Jurkat, Clone E6-1 (cell line): ENCODE results near the gene CSF1.

Experiments used
- DNase-seq: peaks from one replicate; pipeline ENCODE4 v3.0.0-alpha.2; 2011; ENCODE audit warnings: low read depth, low spot score
- H3K4me3 ChIP-seq: 2 replicates; pipeline ENCODE4 v1.5.1; 2011; ENCODE audit warnings: mild to moderate bottlenecking, low read length, control low read depth, moderate library complexity

The CSF1 gene

DNA sequence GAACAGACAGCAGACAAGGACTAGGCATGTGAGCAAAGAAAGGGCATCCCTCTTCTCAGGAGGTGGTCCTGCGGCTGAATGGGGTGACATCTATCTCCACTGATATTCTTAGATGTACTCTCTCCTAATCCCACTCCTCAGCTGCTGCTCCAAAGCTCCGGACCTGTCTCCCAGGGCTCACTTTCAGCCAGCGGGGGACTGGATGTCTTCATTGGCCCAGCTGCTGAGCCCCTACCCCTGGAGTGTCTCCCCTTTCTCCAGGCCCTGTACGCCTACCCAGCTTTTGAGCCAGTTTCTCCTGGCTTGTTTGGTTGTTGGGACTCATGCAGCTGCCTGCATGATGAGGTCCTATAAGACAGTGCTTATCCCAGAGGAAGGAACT is 28.8 kb upstream of the CSF1 start:
- no peak overlapping the region for H3K4me3 ChIP-seq
- no peak for DNase-seq

DNA sequence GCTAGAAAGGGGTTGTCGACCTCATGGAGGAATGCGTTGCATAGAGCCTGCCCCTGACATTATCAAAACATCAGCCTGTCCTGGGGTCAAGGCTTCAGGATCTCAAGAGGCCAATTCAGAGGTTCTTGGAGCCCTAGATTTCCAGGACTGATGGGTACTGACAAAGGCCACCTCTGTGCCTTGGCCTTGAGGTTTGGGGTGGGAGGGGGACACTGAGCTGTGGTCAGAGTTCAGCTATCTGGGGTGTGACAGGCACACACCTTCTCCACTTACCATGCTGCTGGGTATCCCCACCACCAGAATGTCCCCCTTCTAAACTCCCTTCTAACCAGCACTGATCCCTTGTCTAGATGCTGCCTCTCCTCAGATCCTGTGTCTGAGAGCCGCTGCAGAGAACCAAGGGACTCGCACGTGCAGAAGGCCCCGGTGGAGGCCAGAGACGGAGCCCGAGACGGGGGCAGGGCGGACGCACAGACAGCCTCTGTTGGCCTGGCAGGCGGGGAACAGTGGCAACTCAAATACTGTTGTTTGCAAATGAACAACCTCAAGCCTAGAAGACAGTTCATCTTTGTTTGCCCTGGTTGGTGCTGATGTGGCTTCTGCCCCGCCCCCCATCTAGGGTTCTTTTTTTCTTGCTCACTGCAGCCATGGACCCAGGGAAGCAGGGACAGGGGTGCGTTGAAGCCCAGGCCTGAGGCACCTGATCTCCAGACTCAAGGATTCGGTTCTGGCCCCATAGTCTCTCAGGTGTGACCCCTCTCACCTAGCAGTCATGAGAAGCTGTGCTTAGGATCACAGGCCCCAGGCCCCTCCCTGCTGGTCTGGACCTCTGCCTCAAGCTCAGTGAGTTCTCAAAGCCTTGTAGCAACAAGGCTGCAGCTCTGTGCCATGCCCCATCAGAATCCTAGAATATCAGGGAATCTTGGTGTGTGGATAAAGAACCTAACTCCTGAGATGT is 28.1 kb upstream of the CSF1 start:
- no peak for DNase-seq
- no peak overlapping the region for H3K4me3 ChIP-seq

- DNase-seq: no peak
- no peak overlapping the region for H3K4me3 ChIP-seq
Observed at GRCh38 chr1:109883248-109883955, 27.2 kb upstream of the CSF1 start.

DNA sequence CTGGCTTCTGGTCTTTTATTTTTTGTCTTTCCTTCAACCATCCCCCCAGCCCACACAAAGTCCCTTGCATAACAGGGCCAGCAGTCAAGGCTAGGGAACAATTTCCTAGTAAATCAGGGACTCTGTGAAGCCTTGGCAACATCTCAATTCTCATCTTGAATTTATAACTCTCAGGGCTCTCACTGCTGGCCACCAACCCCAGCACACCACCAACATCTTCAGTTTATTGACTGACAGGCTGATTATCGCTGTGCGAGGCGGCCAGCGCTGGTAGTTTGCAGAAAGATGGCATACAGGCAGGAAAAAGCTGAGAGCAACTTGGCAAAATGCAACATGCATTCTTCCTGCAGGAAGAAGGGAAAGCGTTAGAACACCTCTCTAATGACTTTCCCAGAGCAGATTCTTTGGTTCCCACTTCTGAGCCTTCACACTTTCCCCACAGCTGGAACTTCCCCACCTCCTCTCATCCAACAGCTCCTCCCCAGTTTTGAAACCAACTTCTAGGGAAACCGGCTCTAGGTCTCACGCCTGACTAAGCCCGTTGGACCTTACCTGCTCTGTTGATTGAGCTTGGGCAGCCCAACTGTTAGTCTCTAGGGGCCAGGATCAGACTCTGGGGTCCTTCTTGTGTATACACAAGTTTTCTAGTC is 26.3 kb upstream of the CSF1 start:
- DNase-seq: no peak
- no peak overlapping the region for H3K4me3 ChIP-seq

DNA sequence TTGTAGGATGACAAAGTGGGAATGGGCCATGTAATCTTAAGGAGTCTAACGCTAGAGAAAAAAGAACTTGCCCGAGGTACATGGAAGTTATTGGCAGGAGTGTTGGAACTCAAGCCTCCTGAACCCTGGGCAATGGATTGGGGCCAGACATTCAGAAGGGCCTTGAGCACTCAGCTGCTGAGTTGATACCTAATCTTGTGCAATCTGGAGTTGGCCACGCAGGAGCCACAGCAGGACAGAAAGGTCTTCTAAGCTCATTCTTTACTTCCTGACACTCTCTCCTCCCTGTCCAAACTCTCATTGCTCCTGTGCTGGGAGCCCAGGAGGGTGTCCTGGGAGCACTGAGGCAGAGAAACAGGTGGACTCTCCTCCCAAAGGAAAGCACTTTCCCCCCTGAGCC is 25.1 kb upstream of the CSF1 start:
- no peak for DNase-seq
- no peak overlapping the region for H3K4me3 ChIP-seq

GRCh38 chr1:109886827-109887226 is 23.8 kb upstream of the CSF1 start:
- no peak for DNase-seq
- no peak overlapping the region for H3K4me3 ChIP-seq

- DNase-seq: no peak
- no peak overlapping the region for H3K4me3 ChIP-seq
Observed at GRCh38 chr1:109887271-109887670, 23.4 kb upstream of the CSF1 start.

DNA sequence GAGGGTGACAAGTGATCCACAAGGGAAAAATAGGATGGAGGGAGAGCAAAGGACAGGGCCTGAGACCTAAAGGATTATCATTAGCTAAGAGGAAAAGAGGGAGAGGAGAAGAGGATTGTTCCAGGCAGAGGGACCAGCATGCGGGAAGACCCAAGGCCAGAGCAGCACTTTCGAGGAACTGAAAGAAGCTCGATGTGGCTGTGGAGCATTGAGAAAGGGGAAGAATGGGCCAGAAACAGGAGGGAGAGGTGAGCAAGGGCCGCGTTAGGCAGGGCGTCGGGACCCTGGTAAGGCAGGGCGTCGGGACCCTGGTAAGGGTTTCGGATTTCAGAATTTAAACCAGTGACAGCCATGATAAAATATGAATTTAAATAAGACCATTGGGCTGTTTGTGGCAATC is 22.8 kb upstream of the CSF1 start:
- DNase-seq: no peak
- no peak overlapping the region for H3K4me3 ChIP-seq

DNA sequence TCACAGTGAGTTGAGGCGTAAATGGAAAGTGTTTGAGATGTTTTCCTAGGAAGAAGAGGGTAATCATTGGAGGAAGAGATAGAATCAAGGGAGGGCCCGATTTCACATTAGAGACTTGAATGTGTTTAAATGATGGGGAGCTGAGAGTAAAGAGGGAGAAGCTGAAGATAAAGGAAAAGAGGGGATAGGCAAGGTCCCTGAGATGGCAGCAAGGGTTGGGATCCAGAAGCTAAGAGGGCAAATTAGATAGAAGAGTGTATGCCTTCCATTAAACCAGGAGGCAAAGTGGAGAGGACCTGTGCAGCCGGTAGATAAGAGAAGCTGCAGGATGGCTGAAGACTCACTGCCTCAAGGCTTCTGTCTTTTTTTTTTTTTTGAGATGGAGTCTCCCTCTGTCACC is 21.6 kb upstream of the CSF1 start:
- no peak overlapping the region for H3K4me3 ChIP-seq
- no peak for DNase-seq

DNA sequence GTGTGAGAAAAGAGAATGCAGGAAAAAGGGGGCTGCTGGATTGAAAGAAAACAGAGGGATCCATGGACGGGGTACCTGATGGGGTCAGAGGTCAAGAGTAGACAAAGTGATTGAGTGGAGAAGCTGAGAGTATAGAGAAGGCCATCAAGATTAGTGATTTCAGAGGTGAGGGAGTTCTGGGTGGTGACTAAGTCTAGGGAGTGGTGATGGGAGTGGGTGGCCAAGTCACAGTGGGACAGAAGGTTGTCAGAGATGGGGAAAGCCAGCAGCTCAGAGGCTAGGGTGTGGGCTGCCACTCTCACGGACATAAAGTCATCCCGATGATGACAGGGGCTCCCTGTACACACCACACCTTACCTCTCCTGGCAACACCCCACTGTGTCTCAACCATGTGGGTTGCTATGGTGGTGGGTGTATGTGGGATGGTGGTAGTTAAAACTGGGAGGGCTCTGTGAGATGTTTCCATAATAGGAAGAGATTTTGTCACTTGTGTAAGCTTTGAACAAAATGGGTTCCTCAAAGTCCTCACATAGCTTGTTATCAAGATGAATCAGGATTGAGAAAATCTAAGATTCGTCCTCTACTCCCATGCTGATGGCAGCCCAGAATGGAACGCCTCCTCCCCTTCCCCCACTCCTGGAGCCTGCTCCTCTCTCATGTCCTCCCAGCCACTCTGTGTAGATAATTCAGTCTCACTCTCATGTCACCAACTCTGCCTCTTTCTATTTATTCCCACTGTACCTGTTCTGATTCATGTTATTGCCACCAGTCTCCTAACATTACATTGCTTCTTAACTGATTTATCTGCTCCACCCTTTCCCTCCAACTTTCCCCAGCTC is 20.3 kb upstream of the CSF1 start:
- H3K4me3 ChIP-seq: no peak overlapping the region

DNA sequence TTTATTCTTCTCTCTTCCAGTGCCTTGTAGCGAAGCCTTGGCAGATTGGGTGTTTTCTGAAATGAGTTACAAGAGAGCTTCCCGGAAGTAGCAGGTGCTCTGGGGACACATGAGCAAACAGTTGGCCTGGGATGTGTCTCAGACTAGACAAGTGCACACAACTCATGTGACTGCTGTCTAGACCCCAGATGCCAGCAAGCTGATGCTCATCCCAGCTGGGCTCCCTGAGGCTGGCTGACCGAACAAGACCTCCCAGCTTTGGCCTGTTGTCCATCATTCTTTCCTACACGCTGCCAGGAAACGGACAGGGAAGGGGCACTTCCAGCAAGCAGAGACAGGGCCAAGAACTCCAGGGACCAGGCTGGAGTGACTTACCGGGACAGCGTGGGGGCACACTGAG is 18.7 kb upstream of the CSF1 start:
- H3K4me3 ChIP-seq: no peak overlapping the region
- peak; percentile 24 for DNase-seq

More for the DNA sequence above, 20.3 kb upstream of the CSF1 start:
- DNase-seq: no peak

DNA sequence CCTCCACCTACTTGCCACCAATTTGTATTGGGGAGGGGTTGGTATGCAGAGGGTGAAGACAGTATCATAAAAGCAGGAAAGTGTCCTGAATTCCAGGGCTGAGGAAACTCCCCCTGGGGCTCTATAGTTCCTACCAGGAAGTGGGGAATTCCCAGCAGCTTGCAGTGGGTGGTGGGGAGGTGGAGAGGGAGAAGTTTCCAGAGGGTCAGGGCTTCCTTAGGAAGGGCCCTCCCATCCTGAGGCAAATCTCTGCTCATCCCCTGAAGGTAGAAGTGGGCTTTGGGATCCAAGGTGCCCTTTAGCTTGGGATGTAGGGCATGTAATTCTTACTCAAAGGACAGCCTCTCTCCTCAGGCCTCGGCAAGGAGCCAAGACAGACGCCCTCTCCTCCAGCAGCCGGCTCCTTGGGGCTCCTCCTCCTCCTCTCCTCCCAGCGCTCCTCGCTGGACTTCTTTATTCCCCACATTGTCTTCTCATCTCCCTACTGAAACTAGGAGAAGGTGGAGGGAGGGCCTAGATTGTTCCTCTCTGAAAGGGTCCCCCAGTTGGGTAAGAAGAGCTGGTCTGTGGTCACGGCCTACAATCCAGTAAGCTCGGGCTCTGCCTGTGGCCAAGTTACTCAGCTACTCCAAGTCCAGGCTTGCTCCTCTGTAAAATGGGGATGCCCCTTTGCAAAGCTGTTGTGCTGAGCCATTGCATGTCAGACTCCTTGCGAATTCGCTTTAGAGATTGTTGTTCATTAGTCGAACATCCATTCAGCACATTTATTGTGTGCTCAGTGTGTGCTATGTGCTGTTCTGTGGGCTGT is 17.9 kb upstream of the CSF1 start:
- no peak overlapping the region for H3K4me3 ChIP-seq
- no peak for DNase-seq

DNA sequence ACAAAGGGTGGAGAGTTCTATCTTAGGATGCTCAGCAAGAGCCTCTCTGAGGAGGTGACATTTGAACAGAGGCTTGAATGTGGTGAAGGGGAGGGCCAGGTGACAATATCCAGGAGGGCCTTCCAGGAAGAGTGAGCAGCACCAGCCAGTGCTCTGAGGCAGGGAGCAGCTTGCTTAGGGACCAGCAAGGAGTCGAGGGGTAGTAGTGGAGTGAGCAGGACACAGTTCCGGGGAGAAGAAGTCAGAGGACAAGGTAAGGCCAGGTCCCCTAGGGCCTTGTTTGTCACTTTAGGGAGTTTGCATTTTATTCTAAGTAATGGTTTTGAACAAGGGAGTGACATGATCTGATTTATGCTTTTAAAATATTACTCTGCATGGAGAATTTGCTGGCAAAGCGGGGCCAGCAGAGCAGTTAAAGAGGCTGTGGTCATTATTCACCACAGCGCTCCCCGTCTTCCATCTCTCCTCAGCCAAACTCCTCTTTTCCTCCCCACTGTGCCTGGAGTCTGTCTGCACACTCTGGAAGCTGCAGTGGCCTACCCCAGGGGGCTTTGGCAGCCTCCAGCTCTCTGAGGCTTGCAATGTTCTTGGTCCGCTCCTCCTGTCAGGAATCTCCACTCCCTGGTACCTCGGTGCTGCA is 17.0 kb upstream of the CSF1 start:
- H3K4me3 ChIP-seq: no peak overlapping the region
- DNase-seq: no peak

- no peak overlapping the region for H3K4me3 ChIP-seq
- no peak for DNase-seq
Observed at GRCh38 chr1:109894823-109895719, 15.6 kb upstream of the CSF1 start.

- DNase-seq: no peak
- H3K4me3 ChIP-seq: no peak overlapping the region
Observed at GRCh38 chr1:109895720-109896504, 14.7 kb upstream of the CSF1 start.

DNA sequence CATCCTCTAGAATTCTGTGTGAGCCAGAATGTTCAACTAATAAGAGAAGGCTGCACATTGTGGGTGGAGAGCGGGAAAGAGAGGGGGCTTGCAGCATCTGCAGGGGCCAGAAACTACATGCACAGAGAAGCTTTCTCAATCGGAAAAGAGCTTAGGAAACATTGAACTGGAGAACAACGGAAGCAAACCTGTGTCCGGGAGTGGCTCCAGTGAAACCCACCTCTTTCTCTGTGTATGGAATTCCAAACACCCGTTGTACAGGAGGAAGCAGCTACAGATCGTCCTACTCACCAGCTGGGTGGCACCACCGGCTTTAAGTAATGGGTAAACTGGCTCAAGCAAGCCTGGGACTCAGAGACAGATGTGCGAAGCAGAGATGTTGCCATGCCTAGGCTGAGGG is 14.0 kb upstream of the CSF1 start:
- no peak overlapping the region for H3K4me3 ChIP-seq
- no peak for DNase-seq
